ENCODE data around the gene GFRA1.

Gene GFRA1

GRCh38 chr10:116237260-116237659, 35.7 kb downstream of the GFRA1 start:
- H3K4me3 ChIP-seq (ENCODE audit: low read depth, low read length), result no peak overlapping the region
- no peak for DNase-seq (ENCODE audit: low read depth)
- no peak for TF ChIP-seq CTCF (conservative IDR thresholded peaks at IDR 0.05; ENCODE audit: low read depth, low read length)

GRCh38 chr10:116233230-116233629, 39.8 kb downstream of the GFRA1 start:
- no peak for TF ChIP-seq CTCF (conservative IDR thresholded peaks at IDR 0.05; ENCODE audit: low read depth, low read length)
- no peak for DNase-seq (ENCODE audit: low read depth)
- H3K4me3 ChIP-seq (ENCODE audit: low read depth, low read length), result no peak overlapping the region

GRCh38 chr10:116232613-116233012, 40.4 kb downstream of the GFRA1 start:
- no peak for TF ChIP-seq CTCF (conservative IDR thresholded peaks at IDR 0.05; ENCODE audit: low read depth, low read length)
- H3K4me3 ChIP-seq (ENCODE audit: low read depth, low read length), result no peak overlapping the region
- DNase-seq (ENCODE audit: low read depth), result no peak

- H3K4me3 ChIP-seq (ENCODE audit: low read depth, low read length), result no peak overlapping the region
- TF ChIP-seq CTCF (conservative IDR thresholded peaks at IDR 0.05; ENCODE audit: low read depth, low read length), result no peak
- DNase-seq (ENCODE audit: low read depth), result no peak
Measured at GRCh38 chr10:116226766-116227165, 46.2 kb downstream of the GFRA1 start.

GRCh38 chr10:116226053-116226452, 47.0 kb downstream of the GFRA1 start:
- no peak for TF ChIP-seq CTCF (conservative IDR thresholded peaks at IDR 0.05; ENCODE audit: low read depth, low read length)

GRCh38 chr10:116223289-116223688, 49.7 kb downstream of the GFRA1 start:
- no peak for DNase-seq (ENCODE audit: low read depth)
- no peak overlapping the region for H3K4me3 ChIP-seq (ENCODE audit: low read depth, low read length)
- no peak for TF ChIP-seq CTCF (conservative IDR thresholded peaks at IDR 0.05; ENCODE audit: low read depth, low read length)

More at GRCh38 chr10:116226053-116226452, 47.0 kb downstream of the GFRA1 start:
- no peak overlapping the region for H3K4me3 ChIP-seq (ENCODE audit: low read depth, low read length)
- no peak for DNase-seq (ENCODE audit: low read depth)

- DNase-seq (ENCODE audit: low read depth), result no peak
- no peak for TF ChIP-seq CTCF (conservative IDR thresholded peaks at IDR 0.05; ENCODE audit: low read depth, low read length)
- no peak overlapping the region for H3K4me3 ChIP-seq (ENCODE audit: low read depth, low read length)
Measured at GRCh38 chr10:116221053-116221452, 52.0 kb downstream of the GFRA1 start.
